HPDE6-E6E7 (cell line): Measurements from ENCODE around the gene DEFB131B.
A peak's percentile ranks its signal among the peaks of the same experiment; 100 is the strongest.
"Not testable (repeated sequence)": the region's sequence is repeated elsewhere in the genome, so short reads cannot be mapped to it uniquely, and the experiment has no call there.

Experiments used
- DNase-seq: peaks from one replicate; pipeline ENCODE4 v3.0.0; 2011; ENCODE audit warnings: missing footprints; ENCODE audit errors: extremely low spot score

DEFB131B gene, protein sequence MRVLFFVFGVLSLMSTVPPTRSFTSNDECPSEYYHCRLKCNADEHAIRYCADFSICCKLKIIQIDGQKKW

DNA sequence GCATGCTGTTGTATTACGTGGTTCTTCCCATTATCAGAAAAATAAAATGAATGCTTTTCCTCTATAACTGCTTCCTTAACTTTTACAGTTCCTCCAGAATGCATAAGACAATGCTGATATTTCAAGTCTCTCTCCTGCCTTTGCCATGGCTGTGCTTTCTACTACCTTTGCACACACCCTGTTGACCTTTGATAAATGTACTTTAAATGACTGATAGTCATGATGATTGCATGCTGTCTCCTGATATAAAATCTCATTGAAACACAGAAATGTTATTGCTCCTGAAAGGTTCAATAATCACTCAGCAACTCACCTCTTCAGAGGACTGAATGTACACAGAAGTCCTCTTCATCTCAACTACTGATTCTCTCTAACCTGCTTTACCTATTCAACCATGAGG is at the start of gene DEFB131B:
Gene DEFB131B (plus strand): TSS at position 395 of the 400 bp plus-strand sequence. CDS start 0 bp downstream, at position 395.
- DNase-seq, result not testable (repeated sequence)

GRCh38 chr11:71829247-71829646 is 49.0 kb upstream of the DEFB131B start:
- DNase-seq, result not testable (repeated sequence)

DNA sequence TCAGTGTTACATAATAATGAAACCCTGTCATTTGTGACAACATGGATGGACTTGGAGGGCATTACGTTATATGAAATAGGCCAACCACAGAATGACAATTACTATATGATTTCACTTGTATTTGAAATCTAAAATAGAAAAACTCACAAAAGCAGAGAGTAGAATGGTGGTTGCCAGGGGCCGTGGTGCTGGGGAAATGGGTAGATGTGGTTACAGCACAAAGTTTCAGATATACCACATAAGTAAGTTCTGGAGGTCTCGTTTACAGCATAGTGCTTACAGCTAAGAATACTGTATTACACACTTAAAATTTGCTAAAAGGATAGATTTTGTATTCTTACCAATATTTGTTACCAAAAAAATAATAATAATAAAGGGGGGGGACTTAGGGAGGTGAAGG is 48.6 kb upstream of the DEFB131B start:
- DNase-seq, result not testable (repeated sequence)

- DNase-seq, result not testable (repeated sequence)
Measured at GRCh38 chr11:71832811-71833210, 45.4 kb upstream of the DEFB131B start, which contains the start of gene DEFB108B. DEFB108B (plus strand) TSS chr11:71833200; CDS start chr11:71833200, 0 bp downstream.

DNA sequence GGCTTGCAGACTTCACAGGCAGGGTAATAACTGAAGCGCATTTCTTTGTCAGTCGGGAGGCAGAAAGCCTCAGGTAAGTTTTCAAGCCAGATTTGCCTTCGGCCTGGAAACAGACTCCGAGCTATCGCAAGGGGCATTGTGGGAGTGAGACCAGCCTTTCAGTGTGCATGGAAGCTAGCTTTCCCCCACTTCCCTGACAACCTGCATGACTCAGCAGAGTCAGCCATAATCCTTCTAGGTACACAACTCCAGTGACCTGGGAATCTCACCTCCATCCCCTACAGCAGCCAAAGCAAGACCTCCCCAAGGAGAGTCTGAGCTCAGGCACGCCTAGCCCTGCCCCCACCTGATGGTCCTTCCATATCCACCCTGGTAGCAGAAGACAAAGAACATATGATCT is 35.5 kb upstream of the DEFB131B start:
- not testable (repeated sequence) for DNase-seq

DNA sequence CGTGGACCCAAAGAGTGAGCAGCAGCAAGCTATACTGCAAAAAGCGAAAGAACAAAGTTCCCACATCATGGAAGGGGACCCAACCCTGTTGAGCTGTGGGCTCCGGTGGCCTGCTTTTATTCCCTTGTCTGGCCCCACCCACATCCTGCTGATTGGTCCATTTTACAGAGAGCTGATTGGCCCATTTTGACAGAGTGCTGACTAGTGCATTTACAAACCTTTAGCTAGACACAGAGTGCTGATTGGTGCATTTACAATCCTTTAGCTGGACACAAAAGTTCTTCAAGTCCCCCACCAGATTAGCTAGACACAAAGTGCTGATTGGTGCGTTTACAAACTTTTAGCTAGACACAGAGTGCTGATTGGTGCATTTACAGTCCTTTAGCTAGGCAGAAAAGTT is 34.9 kb upstream of the DEFB131B start:
- not testable (repeated sequence) for DNase-seq

GRCh38 chr11:71843858-71844257 is 34.4 kb upstream of the DEFB131B start:
- DNase-seq, result no peak

- DNase-seq, result not testable (repeated sequence)
Measured at GRCh38 chr11:71853895-71854294, 24.4 kb upstream of the DEFB131B start.

GRCh38 chr11:71855880-71856279 is 22.4 kb upstream of the DEFB131B start:
- DNase-seq, result not testable (repeated sequence)

- not testable (repeated sequence) for DNase-seq
Measured at GRCh38 chr11:71860835-71861234, 17.4 kb upstream of the DEFB131B start.

DNA sequence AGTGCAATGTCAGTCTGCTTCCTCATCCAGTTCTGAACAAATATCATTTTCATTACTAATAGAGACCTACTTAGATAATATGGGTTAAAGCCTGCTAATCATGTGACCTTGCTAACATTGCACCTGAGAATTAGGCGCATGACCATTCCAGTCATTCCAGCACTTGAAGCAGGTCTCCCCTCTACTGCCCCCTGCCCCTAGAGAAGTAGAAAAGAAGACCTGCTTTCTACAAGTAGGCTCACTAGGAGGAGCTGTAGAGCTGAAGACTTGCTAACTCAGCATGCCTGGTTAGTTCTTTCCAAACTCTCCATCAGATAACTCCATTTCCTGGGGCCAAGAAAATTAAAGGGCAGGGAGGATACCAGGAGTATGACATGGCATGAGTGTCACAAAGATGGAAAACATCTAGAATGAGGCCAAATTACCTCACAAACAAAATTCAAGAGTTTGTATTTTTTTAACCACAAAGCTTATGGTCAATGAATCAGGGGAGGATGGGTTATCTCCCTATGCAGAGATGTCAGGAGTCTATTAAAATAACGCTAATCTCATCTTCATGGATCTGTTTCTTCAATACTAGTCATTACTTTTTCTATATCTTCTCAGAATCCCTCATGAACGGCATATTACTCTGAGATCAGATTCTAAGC is 14.2 kb upstream of the DEFB131B start:
- DNase-seq, result not testable (repeated sequence)

- not testable (repeated sequence) for DNase-seq
Measured at GRCh38 chr11:71867209-71867608, 11.0 kb upstream of the DEFB131B start.

GRCh38 chr11:71869931-71870330 is 8.3 kb upstream of the DEFB131B start:
- not testable (repeated sequence) for DNase-seq

GRCh38 chr11:71870661-71871060 is 7.6 kb upstream of the DEFB131B start:
- DNase-seq, result not testable (repeated sequence)

- not testable (repeated sequence) for DNase-seq
Measured at GRCh38 chr11:71876262-71876661, 2.0 kb upstream of the DEFB131B start.

DNA sequence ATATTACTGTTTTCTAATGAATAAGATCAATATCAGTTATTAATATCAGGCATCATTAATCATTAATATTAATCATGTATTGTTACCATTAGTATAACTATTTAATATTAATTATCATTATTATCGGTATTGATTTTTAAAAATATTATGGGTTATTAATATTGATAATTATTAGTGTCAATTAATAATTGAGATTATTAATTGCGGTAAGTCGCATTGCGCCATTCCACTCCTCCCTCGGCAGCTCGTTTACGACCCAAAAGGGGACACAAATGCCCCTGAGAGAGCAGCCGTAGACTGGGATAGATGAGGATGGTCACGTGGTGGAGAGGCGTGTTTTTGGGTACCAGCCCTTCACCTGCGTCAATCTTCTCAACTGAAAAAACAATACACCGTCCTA is 7.6 kb downstream of the DEFB131B start:
- not testable (repeated sequence) for DNase-seq

- not testable (repeated sequence) for DNase-seq
Measured at GRCh38 chr11:71888335-71889010, 10.2 kb downstream of the DEFB131B start.

DNA sequence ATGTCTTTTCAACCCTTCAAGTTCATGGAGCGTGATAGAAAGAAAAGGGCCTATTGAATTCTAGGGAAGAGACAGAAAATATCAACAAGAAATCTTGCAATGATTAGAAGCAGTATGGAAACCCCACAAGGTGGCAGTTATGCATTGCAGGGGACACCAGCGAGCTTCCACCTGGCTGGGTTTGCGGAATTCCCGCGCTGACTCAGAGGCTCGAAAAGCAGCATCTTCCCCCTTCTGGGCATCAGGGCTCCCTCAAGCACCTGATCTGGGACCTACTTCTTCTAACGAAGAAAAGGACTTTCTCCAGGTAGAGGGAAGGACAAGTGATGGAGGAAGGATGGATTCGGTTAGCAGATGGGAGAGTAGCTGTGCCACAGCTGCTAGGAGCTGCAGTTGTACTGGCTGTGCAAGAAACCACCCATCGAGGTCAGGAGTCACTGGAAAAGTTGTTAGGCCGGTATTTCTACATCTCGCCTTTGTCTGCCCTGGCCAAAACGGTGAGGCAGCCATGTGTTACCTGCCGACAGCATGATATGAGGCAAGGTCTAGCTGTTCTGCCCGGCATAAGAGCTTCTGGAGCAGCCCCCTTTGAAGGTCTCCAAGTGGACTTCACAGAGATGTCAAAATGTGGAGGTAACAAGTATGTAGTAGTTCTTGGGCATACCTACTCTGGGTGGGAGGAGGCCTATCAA is 11.1 kb downstream of the DEFB131B start:
- DNase-seq, result peak; percentile 4

DNA sequence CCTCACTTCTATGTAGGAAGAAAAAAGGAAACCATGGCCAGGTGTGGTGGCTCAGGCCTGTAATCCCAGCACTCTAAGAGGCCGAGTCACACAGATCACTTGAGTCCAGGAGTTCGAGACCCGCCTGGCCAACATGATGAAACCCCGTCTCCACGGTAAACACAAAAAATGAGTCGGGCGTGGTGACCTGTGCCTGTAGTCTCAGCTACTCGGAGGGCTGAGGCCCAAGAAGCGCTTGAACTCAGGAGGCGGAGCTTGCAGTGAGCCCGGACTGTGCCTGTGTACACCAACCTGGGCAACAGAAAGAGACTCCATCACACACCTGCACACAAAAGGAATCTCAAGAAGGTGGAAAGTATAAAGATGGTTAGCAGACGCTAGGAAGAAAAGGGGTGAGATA is 17.7 kb downstream of the DEFB131B start:
- no peak for DNase-seq

- DNase-seq, result not testable (repeated sequence)
Measured at GRCh38 chr11:71901137-71901536, 22.9 kb downstream of the DEFB131B start.

DNA sequence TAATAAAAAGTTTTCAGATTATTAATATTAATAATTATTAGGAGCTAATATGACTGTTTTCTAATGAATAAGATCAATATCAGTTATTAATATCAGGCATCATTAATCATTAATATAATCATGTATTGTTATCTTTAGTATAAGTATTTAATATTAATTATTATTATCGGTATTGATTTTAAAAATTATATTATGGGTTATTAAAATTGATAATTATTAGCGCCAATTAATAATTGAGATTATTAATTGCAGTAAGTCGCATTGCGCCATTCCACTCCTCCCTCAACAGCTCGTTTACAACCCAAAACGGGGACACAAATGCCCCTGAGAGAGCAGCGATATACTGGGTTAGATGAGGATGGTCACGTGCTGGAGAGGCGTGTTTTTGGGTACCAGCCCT is 30.0 kb downstream of the DEFB131B start:
- no peak for DNase-seq

GRCh38 chr11:71910775-71911174 is 32.5 kb downstream of the DEFB131B start:
- not testable (repeated sequence) for DNase-seq
